Transverse colon (tissue), 4 donors: Measurements from ENCODE around the gene APOL5.

Experiments
- CTCF ChIP-seq, 5 experiments: fragments of 200-600 bp in 3 of 5; fragments of 450-650 bp in 2 of 5; sonication (generic) in 3 of 5; IDR thresholded peaks; 1 replicate in 2 of 5; 2 replicates in 3 of 5; pipeline ENCODE4 v1.5.1; 2016 to 2017; ENCODE audit warnings: antibody characterized with exemption in 5 of 5, inconsistent platforms in 3 of 5, mild to moderate bottlenecking in 2 of 5, moderate library complexity in 1 of 5
- EP300 ChIP-seq: sonication (generic); formaldehyde crosslinking; IDR thresholded peaks from one replicate; pipeline ENCODE4 v1.6.1; 2017; ENCODE audit warnings: antibody characterized with exemption, low read depth
- POLR2A ChIP-seq: fragments of 450-650 bp; IDR thresholded peaks from one replicate; pipeline ENCODE4 v1.6.1; 2016; ENCODE audit warnings: antibody characterized with exemption, mild to moderate bottlenecking, moderate library complexity
- POLR2AphosphoS5 ChIP-seq, 3 donors: sonication (generic); formaldehyde crosslinking; IDR thresholded peaks; one replicate each; pipeline ENCODE4 v1.6.1; 2016; ENCODE audit warnings: antibody characterized with exemption in 3 of 3

GRCh38 chr22:35708453-35708852, 9.2 kb upstream of the APOL5 start:
- TF ChIP-seq CTCF (IDR thresholded peaks at IDR 0.05) (no peak), POLR2A (no peak), POLR2AphosphoS5 (IDR thresholded peaks at IDR 0.05) (no peak), EP300 (no peak)
